ENCODE measurements around the gene SLC4A2.

The SLC4A2 gene

GRCh38 chr7:151064993-151065392 lies 5.6 kb downstream of the SLC4A2 start:
- Histone ChIP-seq H3K27me3 (ENCODE audit: insufficient read depth, low read length) (no peaks in the 10 kb centered on the region), H3K4me1 (ENCODE audit: insufficient read depth, low read length) (peaks cover 13% of the 10 kb centered on the region), H3K4me3 (ENCODE audit: low read length) (no peak overlapping the region), H3K36me3 (ENCODE audit: insufficient read depth, low read length) (peaks cover 50% of the 10 kb centered on the region), H3K9me3 (ENCODE audit: low read length) (no peaks in the 10 kb centered on the region), H2AFZ (ENCODE audit: low read depth, low read length) (no peak overlapping the region)

- Histone ChIP-seq H2AFZ (ENCODE audit: low read depth, low read length) (no peak overlapping the region), H3K27me3 (ENCODE audit: insufficient read depth, low read length) (no peaks in the 10 kb centered on the region), H3K4me3 (ENCODE audit: low read length) (no peak overlapping the region), H3K9me3 (ENCODE audit: low read length) (no peaks in the 10 kb centered on the region), H3K36me3 (ENCODE audit: insufficient read depth, low read length) (peaks cover 55% of the 10 kb centered on the region), H3K4me1 (ENCODE audit: insufficient read depth, low read length) (peaks cover 10% of the 10 kb centered on the region)
Observed at GRCh38 chr7:151065516-151065915, 6.1 kb downstream of the SLC4A2 start.

- H3K27me3 ChIP-seq (ENCODE audit: insufficient read depth, low read length), result no peaks in the 10 kb centered on the region
- H2AFZ ChIP-seq (ENCODE audit: low read depth, low read length), result no peak overlapping the region
- peaks cover 1% of the 10 kb centered on the region for H3K4me1 ChIP-seq (ENCODE audit: insufficient read depth, low read length)
- peaks cover 62% of the 10 kb centered on the region for H3K36me3 ChIP-seq (ENCODE audit: insufficient read depth, low read length)
- no peaks in the 10 kb centered on the region for H3K9me3 ChIP-seq (ENCODE audit: low read length)
- no peak overlapping the region for H3K4me3 ChIP-seq (ENCODE audit: low read length)
Observed at GRCh38 chr7:151066273-151066974, 7.0 kb downstream of the SLC4A2 start.

- Histone ChIP-seq H3K4me3 (ENCODE audit: low read length) (no peak overlapping the region), H3K4me1 (ENCODE audit: insufficient read depth, low read length) (no peaks in the 10 kb centered on the region), H3K9me3 (ENCODE audit: low read length) (no peaks in the 10 kb centered on the region), H3K27me3 (ENCODE audit: insufficient read depth, low read length) (no peaks in the 10 kb centered on the region), H2AFZ (ENCODE audit: low read depth, low read length) (no peak overlapping the region), H3K36me3 (ENCODE audit: insufficient read depth, low read length) (peaks cover 68% of the 10 kb centered on the region)
Observed at GRCh38 chr7:151068069-151068773, 8.8 kb downstream of the SLC4A2 start.

GRCh38 chr7:151069841-151070573 lies 10.6 kb downstream of the SLC4A2 start:
- Histone ChIP-seq H2AFZ (ENCODE audit: low read depth, low read length) (no peak overlapping the region), H3K27me3 (ENCODE audit: insufficient read depth, low read length) (no peaks in the 10 kb centered on the region), H3K4me1 (ENCODE audit: insufficient read depth, low read length) (no peaks in the 10 kb centered on the region), H3K4me3 (ENCODE audit: low read length) (no peak overlapping the region), H3K9me3 (ENCODE audit: low read length) (no peaks in the 10 kb centered on the region), H3K36me3 (ENCODE audit: insufficient read depth, low read length) (peaks cover 68% of the 10 kb centered on the region)

GRCh38 chr7:151070574-151070960 lies 11.2 kb downstream of the SLC4A2 start:
- no peak overlapping the region for H2AFZ ChIP-seq (ENCODE audit: low read depth, low read length)
- no peaks in the 10 kb centered on the region for H3K9me3 ChIP-seq (ENCODE audit: low read length)
- H3K27me3 ChIP-seq (ENCODE audit: insufficient read depth, low read length), result no peaks in the 10 kb centered on the region
- H3K4me3 ChIP-seq (ENCODE audit: low read length), result no peak overlapping the region
- H3K36me3 ChIP-seq (ENCODE audit: insufficient read depth, low read length), result peaks cover 67% of the 10 kb centered on the region
- H3K4me1 ChIP-seq (ENCODE audit: insufficient read depth, low read length), result no peaks in the 10 kb centered on the region

GRCh38 chr7:151071032-151071866 lies 11.9 kb downstream of the SLC4A2 start:
- Histone ChIP-seq H3K4me3 (ENCODE audit: low read length) (no peak overlapping the region), H3K36me3 (ENCODE audit: insufficient read depth, low read length) (peaks cover 64% of the 10 kb centered on the region), H3K4me1 (ENCODE audit: insufficient read depth, low read length) (no peaks in the 10 kb centered on the region), H3K27me3 (ENCODE audit: insufficient read depth, low read length) (no peaks in the 10 kb centered on the region), H2AFZ (ENCODE audit: low read depth, low read length) (no peak overlapping the region), H3K9me3 (ENCODE audit: low read length) (no peaks in the 10 kb centered on the region)

- Histone ChIP-seq H3K36me3 (ENCODE audit: insufficient read depth, low read length) (peaks cover 47% of the 10 kb centered on the region), H3K27me3 (ENCODE audit: insufficient read depth, low read length) (no peaks in the 10 kb centered on the region), H3K9me3 (ENCODE audit: low read length) (no peaks in the 10 kb centered on the region), H3K4me3 (ENCODE audit: low read length) (no peak overlapping the region), H2AFZ (ENCODE audit: low read depth, low read length) (no peak overlapping the region), H3K4me1 (ENCODE audit: insufficient read depth, low read length) (peaks cover 6% of the 10 kb centered on the region)
Observed at GRCh38 chr7:151073990-151074389, 14.6 kb downstream of the SLC4A2 start.

GRCh38 chr7:151074817-151075661 lies 15.7 kb downstream of the SLC4A2 start:
- Histone ChIP-seq H3K4me1 (ENCODE audit: insufficient read depth, low read length) (peaks cover 17% of the 10 kb centered on the region), H3K4me3 (ENCODE audit: low read length) (no peak overlapping the region), H2AFZ (ENCODE audit: low read depth, low read length) (no peak overlapping the region), H3K9me3 (ENCODE audit: low read length) (no peaks in the 10 kb centered on the region), H3K27me3 (ENCODE audit: insufficient read depth, low read length) (no peaks in the 10 kb centered on the region), H3K36me3 (ENCODE audit: insufficient read depth, low read length) (peaks cover 39% of the 10 kb centered on the region)

- peaks cover 17% of the 10 kb centered on the region for H3K4me1 ChIP-seq (ENCODE audit: insufficient read depth, low read length)
- H3K9me3 ChIP-seq (ENCODE audit: low read length), result no peaks in the 10 kb centered on the region
- no peaks in the 10 kb centered on the region for H3K27me3 ChIP-seq (ENCODE audit: insufficient read depth, low read length)
- H3K4me3 ChIP-seq (ENCODE audit: low read length), result no peak overlapping the region
- H3K36me3 ChIP-seq (ENCODE audit: insufficient read depth, low read length), result peaks cover 34% of the 10 kb centered on the region
- H2AFZ ChIP-seq (ENCODE audit: low read depth, low read length), result no peak overlapping the region
Observed at GRCh38 chr7:151075662-151075971, 16.2 kb downstream of the SLC4A2 start.

GRCh38 chr7:151075978-151076426 lies 16.6 kb downstream of the SLC4A2 start:
- Histone ChIP-seq H3K27me3 (ENCODE audit: insufficient read depth, low read length) (no peaks in the 10 kb centered on the region), H3K9me3 (ENCODE audit: low read length) (no peaks in the 10 kb centered on the region), H3K4me1 (ENCODE audit: insufficient read depth, low read length) (peaks cover 20% of the 10 kb centered on the region), H3K4me3 (ENCODE audit: low read length) (no peak overlapping the region), H2AFZ (ENCODE audit: low read depth, low read length) (no peak overlapping the region), H3K36me3 (ENCODE audit: insufficient read depth, low read length) (peaks cover 30% of the 10 kb centered on the region)

Measured in neuron (in vitro differentiated cells).